Measurements from ENCODE around the gene TOX4.

TOX4 gene

GRCh38 chr14:21529515-21529914 is 52.5 kb downstream of the TOX4 start:
- Histone ChIP-seq H3K4me2 (ENCODE audit: low read length) (no peak overlapping the region), H3K79me2 (ENCODE audit: control insufficient read depth, insufficient read depth, low read length) (peaks cover 17% of the 10 kb centered on the region), H3K18ac (ENCODE audit: low read length) (peak overlapping the region; percentile 66), H3K27me3 (ENCODE audit: insufficient read depth, low read length, poor library complexity) (no peaks in the 10 kb centered on the region), H2BK15ac (replicated peaks; ENCODE audit: low read depth) (no peak overlapping the region), H2BK120ac (ENCODE audit: low read depth, low read length) (no peak overlapping the region), H3K4ac (ENCODE audit: low read depth, low read length) (no peak overlapping the region), H3K36me3 (ENCODE audit: control insufficient read depth, insufficient read depth, low read length) (no peaks in the 10 kb centered on the region), H3K4me1 (ENCODE audit: control insufficient read depth, low read depth, low read length) (peaks cover 17% of the 10 kb centered on the region), H2AK5ac (ENCODE audit: low read length) (no peak overlapping the region), H4K8ac (ENCODE audit: low read depth, low read length) (no peak overlapping the region), H3K9ac (ENCODE audit: low read length) (no peak overlapping the region), H3K56ac (ENCODE audit: low read length) (peak overlapping the region; percentile 1), H3K23ac (ENCODE audit: low read length) (no peak overlapping the region), H4K5ac (ENCODE audit: low read length) (no peak overlapping the region), H3K27ac (ENCODE audit: low read depth, low read length) (no peak overlapping the region), H2BK5ac (ENCODE audit: low read length) (no peak overlapping the region), H3K79me1 (ENCODE audit: low read length) (peaks cover 7% of the 10 kb centered on the region), H3K4me3 (ENCODE audit: low read length) (no peak overlapping the region)
- no peak for DNase-seq
- WGBS (ENCODE audit: extremely low coverage, insufficient coverage, low lambda C conversion rate), result no CpG with 5 or more reads among the region's 1 CpG

- Histone ChIP-seq H3K36me3 (ENCODE audit: control insufficient read depth, insufficient read depth, low read length) (no peaks in the 10 kb centered on the region), H3K9ac (ENCODE audit: low read length) (peak overlapping the region; percentile 18), H3K4ac (ENCODE audit: low read depth, low read length) (peak overlapping the region; percentile 20), H3K4me3 (ENCODE audit: low read length) (no peak overlapping the region), H3K23ac (ENCODE audit: low read length) (no peak overlapping the region), H3K79me1 (ENCODE audit: low read length) (peaks cover 1% of the 10 kb centered on the region), H3K18ac (ENCODE audit: low read length) (peak overlapping the region; percentile 91), H4K5ac (ENCODE audit: low read length) (no peak overlapping the region), H3K27ac (ENCODE audit: low read depth, low read length) (peak overlapping the region; percentile 55), H3K4me2 (ENCODE audit: low read length) (no peak overlapping the region), H2BK5ac (ENCODE audit: low read length) (peak overlapping the region; percentile 22), H2BK15ac (replicated peaks; ENCODE audit: low read depth) (peak overlapping the region; percentile 93), H2AK5ac (ENCODE audit: low read length) (no peak overlapping the region), H2BK120ac (ENCODE audit: low read depth, low read length) (peak overlapping the region; percentile 99), H3K4me1 (ENCODE audit: control insufficient read depth, low read depth, low read length) (peaks cover 19% of the 10 kb centered on the region), H3K27me3 (ENCODE audit: insufficient read depth, low read length, poor library complexity) (no peaks in the 10 kb centered on the region), H3K79me2 (ENCODE audit: control insufficient read depth, insufficient read depth, low read length) (peaks cover 12% of the 10 kb centered on the region), H4K8ac (ENCODE audit: low read depth, low read length) (no peak overlapping the region), H3K56ac (ENCODE audit: low read length) (peak overlapping the region; percentile 72)
- no peak for DNase-seq
Measured at GRCh38 chr14:21533294-21533693, 56.3 kb downstream of the TOX4 start.

- DNase-seq, result peak; percentile 96
- H4K8ac ChIP-seq (ENCODE audit: low read depth, low read length), result no peak overlapping the region
- H3K4me3 ChIP-seq (ENCODE audit: low read length), result no peak overlapping the region
- H2AK5ac ChIP-seq (ENCODE audit: low read length), result no peak overlapping the region
- peak overlapping the region; percentile 91 for H3K18ac ChIP-seq (ENCODE audit: low read length)
- peak overlapping the region; percentile 99 for H2BK120ac ChIP-seq (ENCODE audit: low read depth, low read length)
- H2BK5ac ChIP-seq (ENCODE audit: low read length), result peak overlapping the region; percentile 47
- peaks cover 12% of the 10 kb centered on the region for H3K79me2 ChIP-seq (ENCODE audit: control insufficient read depth, insufficient read depth, low read length)
- peak overlapping the region; percentile 14 for H3K9ac ChIP-seq (ENCODE audit: low read length)
- H3K23ac ChIP-seq (ENCODE audit: low read length), result no peak overlapping the region
- H3K27ac ChIP-seq (ENCODE audit: low read depth, low read length), result peak overlapping the region; percentile 95
- H3K4me1 ChIP-seq (ENCODE audit: control insufficient read depth, low read depth, low read length), result peaks cover 19% of the 10 kb centered on the region
- H4K5ac ChIP-seq (ENCODE audit: low read length), result no peak overlapping the region
- H3K27me3 ChIP-seq (ENCODE audit: insufficient read depth, low read length, poor library complexity), result no peaks in the 10 kb centered on the region
- peak overlapping the region; percentile 16 for H3K4me2 ChIP-seq (ENCODE audit: low read length)
- no peak overlapping the region for H3K4ac ChIP-seq (ENCODE audit: low read depth, low read length)
- peaks cover 1% of the 10 kb centered on the region for H3K79me1 ChIP-seq (ENCODE audit: low read length)
- peak overlapping the region; percentile 54 for H3K56ac ChIP-seq (ENCODE audit: low read length)
- peak overlapping the region; percentile 96 for H2BK15ac ChIP-seq (replicated peaks; ENCODE audit: low read depth)
- WGBS (ENCODE audit: extremely low coverage, insufficient coverage, low lambda C conversion rate), result no CpG with 5 or more reads among the region's 4 CpGs
- no peaks in the 10 kb centered on the region for H3K36me3 ChIP-seq (ENCODE audit: control insufficient read depth, insufficient read depth, low read length)
Measured at GRCh38 chr14:21534576-21534975, 57.6 kb downstream of the TOX4 start.

GRCh38 chr14:21535545-21536417 is 58.8 kb downstream of the TOX4 start:
- Histone ChIP-seq H2BK120ac (ENCODE audit: low read depth, low read length) (peak overlapping the region; percentile 48), H3K9ac (ENCODE audit: low read length) (peak overlapping the region; percentile 66), H2BK5ac (ENCODE audit: low read length) (peak overlapping the region; percentile 65), H3K36me3 (ENCODE audit: control insufficient read depth, insufficient read depth, low read length) (no peaks in the 10 kb centered on the region), H4K5ac (ENCODE audit: low read length) (peak overlapping the region; percentile 26), H3K18ac (ENCODE audit: low read length) (peak overlapping the region; percentile 94), H3K4me1 (ENCODE audit: control insufficient read depth, low read depth, low read length) (peaks cover 19% of the 10 kb centered on the region), H3K79me2 (ENCODE audit: control insufficient read depth, insufficient read depth, low read length) (peaks cover 11% of the 10 kb centered on the region), H3K56ac (ENCODE audit: low read length) (peak overlapping the region; percentile 87), H2BK15ac (replicated peaks; ENCODE audit: low read depth) (peak overlapping the region; percentile 93), H3K23ac (ENCODE audit: low read length) (no peak overlapping the region), H4K8ac (ENCODE audit: low read depth, low read length) (no peak overlapping the region), H3K4ac (ENCODE audit: low read depth, low read length) (peak overlapping the region; percentile 67), H3K27me3 (ENCODE audit: insufficient read depth, low read length, poor library complexity) (no peaks in the 10 kb centered on the region), H3K79me1 (ENCODE audit: low read length) (no peaks in the 10 kb centered on the region), H3K4me3 (ENCODE audit: low read length) (peak overlapping the region; percentile 40), H3K4me2 (ENCODE audit: low read length) (peak overlapping the region; percentile 38), H2AK5ac (ENCODE audit: low read length) (peak overlapping the region; percentile 60), H3K27ac (ENCODE audit: low read depth, low read length) (peak overlapping the region; percentile 95)
- no CpG with 5 or more reads among the region's 6 CpGs for WGBS (ENCODE audit: extremely low coverage, insufficient coverage, low lambda C conversion rate)
- DNase-seq, result no peak

GRCh38 chr14:21536418-21537089 is 59.6 kb downstream of the TOX4 start:
- H4K8ac ChIP-seq (ENCODE audit: low read depth, low read length), result no peak overlapping the region
- DNase-seq, result peak; percentile 64
- peak overlapping the region; percentile 87 for H3K56ac ChIP-seq (ENCODE audit: low read length)
- peak overlapping the region; percentile 38 for H3K4me2 ChIP-seq (ENCODE audit: low read length)
- H3K23ac ChIP-seq (ENCODE audit: low read length), result no peak overlapping the region
- no peaks in the 10 kb centered on the region for H3K36me3 ChIP-seq (ENCODE audit: control insufficient read depth, insufficient read depth, low read length)
- peak overlapping the region; percentile 48 for H2BK120ac ChIP-seq (ENCODE audit: low read depth, low read length)
- no peak overlapping the region for H4K5ac ChIP-seq (ENCODE audit: low read length)
- no CpG with 5 or more reads among the region's 25 CpGs for WGBS (ENCODE audit: extremely low coverage, insufficient coverage, low lambda C conversion rate)
- peak overlapping the region; percentile 95 for H3K27ac ChIP-seq (ENCODE audit: low read depth, low read length)
- H2AK5ac ChIP-seq (ENCODE audit: low read length), result no peak overlapping the region
- peak overlapping the region; percentile 93 for H3K18ac ChIP-seq (ENCODE audit: low read length)
- peak overlapping the region; percentile 66 for H3K9ac ChIP-seq (ENCODE audit: low read length)
- H3K79me1 ChIP-seq (ENCODE audit: low read length), result no peaks in the 10 kb centered on the region
- H3K4ac ChIP-seq (ENCODE audit: low read depth, low read length), result peak overlapping the region; percentile 87
- H2BK15ac ChIP-seq (replicated peaks; ENCODE audit: low read depth), result peak overlapping the region; percentile 93
- no peaks in the 10 kb centered on the region for H3K27me3 ChIP-seq (ENCODE audit: insufficient read depth, low read length, poor library complexity)
- peak overlapping the region; percentile 40 for H3K4me3 ChIP-seq (ENCODE audit: low read length)
- peaks cover 19% of the 10 kb centered on the region for H3K4me1 ChIP-seq (ENCODE audit: control insufficient read depth, low read depth, low read length)
- H3K79me2 ChIP-seq (ENCODE audit: control insufficient read depth, insufficient read depth, low read length), result peaks cover 11% of the 10 kb centered on the region
- peak overlapping the region; percentile 31 for H2BK5ac ChIP-seq (ENCODE audit: low read length)
